ENCODE results near the gene DUSP9.

Gene DUSP9

GRCh38 chrX:153637121-153638040 lies 9.6 kb upstream of the DUSP9 start:
- DNase-seq = no peak

GRCh38 chrX:153638041-153638371 lies 9.0 kb upstream of the DUSP9 start:
- no peak for DNase-seq

GRCh38 chrX:153638436-153639176 lies 8.4 kb upstream of the DUSP9 start:
- no peak for DNase-seq

- DNase-seq = no peak
These were observed 7.6 kb upstream of the DUSP9 start for GRCh38 chrX:153639177-153640044.

- no peak for DNase-seq
These were observed 6.8 kb upstream of the DUSP9 start for GRCh38 chrX:153640045-153640686.

GRCh38 chrX:153640736-153641575 lies 6.0 kb upstream of the DUSP9 start:
- DNase-seq = no peak

GRCh38 chrX:153641627-153642026 lies 5.4 kb upstream of the DUSP9 start:
- no peak for DNase-seq

- DNase-seq = no peak
These were observed 4.8 kb upstream of the DUSP9 start for GRCh38 chrX:153642051-153642654.

GRCh38 chrX:153642655-153643430 lies 4.2 kb upstream of the DUSP9 start:
- no peak for DNase-seq

GRCh38 chrX:153643431-153644351 lies 3.3 kb upstream of the DUSP9 start:
- peak; percentile 2 for DNase-seq

GRCh38 chrX:153644356-153645125 lies 2.5 kb upstream of the DUSP9 start:
- DNase-seq = no peak

- no peak for DNase-seq
These were observed 1.9 kb upstream of the DUSP9 start for GRCh38 chrX:153645151-153645550.

- DNase-seq = no peak
These were observed 998 bp upstream of the DUSP9 start for GRCh38 chrX:153645921-153646488.

- no peak for DNase-seq
These were observed 706 bp downstream of the DUSP9 start for GRCh38 chrX:153647461-153648357.

- DNase-seq = no peak
These were observed 1.6 kb downstream of the DUSP9 start for GRCh38 chrX:153648358-153649177.

Data from fibroblast of skin of right biceps (primary cell).